Nasal cavity respiratory epithelium epithelial cell of viscerocranial mucosa (primary cell): ENCODE data around the gene ATP6V0E2. TPM values are rescaled to one million over a fixed set of nuclear protein-coding genes. Genes with fewer than 3 reads are reported as not detected.

ENCODE experiments used
- total RNA-seq: library from RNA; depleted of rRNA; stranded (reverse); fragments of >200 nt; gene quantifications from 2 replicates; pipeline ENCODE4 v1.2.3, GENCODE V29; 2014

Gene ATP6V0E2
- total RNA-seq: 2.1 and 5.6 TPM in 2 replicates

DNA sequence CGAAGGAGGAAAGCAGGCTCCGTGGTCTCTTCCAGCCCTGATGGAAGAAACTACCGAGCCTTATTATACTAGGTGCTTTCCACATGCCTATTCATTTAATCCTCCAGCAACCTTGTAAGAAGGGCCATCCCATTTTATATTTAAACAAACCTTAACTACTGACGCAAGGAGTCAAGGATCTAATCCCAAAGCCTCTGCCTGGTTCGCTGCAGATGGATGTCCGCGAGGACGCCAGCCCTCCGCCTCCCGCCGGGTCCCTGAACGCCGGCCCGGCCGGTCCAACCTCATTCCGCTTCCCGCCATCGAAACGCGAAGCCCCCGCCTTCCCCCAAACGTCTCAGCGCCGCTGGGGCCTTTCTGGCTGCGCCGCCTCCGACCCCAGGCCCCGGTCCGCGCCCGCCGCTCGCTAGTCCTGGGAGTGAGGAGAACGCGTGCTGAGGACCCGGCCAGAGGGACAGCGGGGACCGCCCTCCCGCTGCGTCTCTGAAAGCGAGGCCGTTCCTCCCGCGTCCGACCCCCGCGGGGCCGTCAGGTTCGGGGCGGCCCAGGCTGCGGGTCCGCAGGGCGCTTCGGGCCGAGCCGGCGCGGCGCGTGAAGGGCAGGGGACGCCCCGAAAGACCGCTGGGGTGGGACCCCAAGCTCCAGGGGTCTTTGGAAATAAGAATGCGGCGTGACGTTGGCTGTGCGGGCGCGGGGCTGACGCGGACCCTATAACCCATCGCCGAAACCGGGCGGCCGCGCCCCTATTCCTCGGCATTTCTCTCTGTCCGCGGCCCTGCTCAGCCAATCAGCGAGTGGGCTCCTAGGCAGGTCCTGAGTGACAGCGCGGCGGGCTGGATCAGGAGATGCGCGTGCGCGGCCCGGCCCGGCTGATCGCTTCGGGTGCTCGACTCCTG, at the start of gene ATP6V0E2:
TSS of gene ATP6V0E2 (plus strand) at position 896 of the 896 bp plus-strand sequence. CDS start 97 bp downstream, outside the sequence.

GRCh38 chr7:149838224-149838991, 35.4 kb upstream of the ATP6V0E2 start, which contains the start of gene ZNF862:
Gene ZNF862 (plus strand): TSS chr7:149838375. CDS start chr7:149838612, 237 bp downstream.

Other genes starting within 250 kb of the ATP6V0E2 start
- gene ZNF467, start 100.4 kb upstream of the ATP6V0E2 start, total RNA-seq: 0.68 and 3.6 TPM in 2 replicates
- gene ZNF862, start 35.6 kb upstream of the ATP6V0E2 start, total RNA-seq: 7.2 and 12.7 TPM in 2 replicates